NCI-H510A treated with DMSO at 0.1 percent for 48 hours (cell line): Measurements from ENCODE around the gene PRKN.

Source experiments
- DNase-seq: peaks from one replicate; lab custom pipeline; 2025; lab: John Stamatoyannopoulos, UW

Gene PRKN

GRCh38 chr6:161303628-161304340 lies 1423.8 kb downstream of the PRKN start:
- DNase-seq = no peak

- DNase-seq = no peak
Measured at GRCh38 chr6:161302949-161303348, 1424.6 kb downstream of the PRKN start.

GRCh38 chr6:161301338-161301737 lies 1426.2 kb downstream of the PRKN start:
- no peak for DNase-seq

GRCh38 chr6:161300823-161301222 lies 1426.7 kb downstream of the PRKN start:
- DNase-seq = no peak

- no peak for DNase-seq
Measured at GRCh38 chr6:161299726-161300125, 1427.8 kb downstream of the PRKN start.
